ENCODE data around the gene TCP10L. TPM values are rescaled to one million over a fixed set of nuclear protein-coding genes. Genes with fewer than 3 reads are reported as not detected.
"Not testable (repeated sequence)": the region's sequence is repeated elsewhere in the genome, so short reads cannot be mapped to it uniquely, and the experiment has no call there.

Gene TCP10L, protein sequence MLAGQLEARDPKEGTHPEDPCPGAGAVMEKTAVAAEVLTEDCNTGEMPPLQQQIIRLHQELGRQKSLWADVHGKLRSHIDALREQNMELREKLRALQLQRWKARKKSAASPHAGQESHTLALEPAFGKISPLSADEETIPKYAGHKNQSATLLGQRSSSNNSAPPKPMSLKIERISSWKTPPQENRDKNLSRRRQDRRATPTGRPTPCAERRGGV
- total RNA-seq: 2.0 TPM

DNA sequence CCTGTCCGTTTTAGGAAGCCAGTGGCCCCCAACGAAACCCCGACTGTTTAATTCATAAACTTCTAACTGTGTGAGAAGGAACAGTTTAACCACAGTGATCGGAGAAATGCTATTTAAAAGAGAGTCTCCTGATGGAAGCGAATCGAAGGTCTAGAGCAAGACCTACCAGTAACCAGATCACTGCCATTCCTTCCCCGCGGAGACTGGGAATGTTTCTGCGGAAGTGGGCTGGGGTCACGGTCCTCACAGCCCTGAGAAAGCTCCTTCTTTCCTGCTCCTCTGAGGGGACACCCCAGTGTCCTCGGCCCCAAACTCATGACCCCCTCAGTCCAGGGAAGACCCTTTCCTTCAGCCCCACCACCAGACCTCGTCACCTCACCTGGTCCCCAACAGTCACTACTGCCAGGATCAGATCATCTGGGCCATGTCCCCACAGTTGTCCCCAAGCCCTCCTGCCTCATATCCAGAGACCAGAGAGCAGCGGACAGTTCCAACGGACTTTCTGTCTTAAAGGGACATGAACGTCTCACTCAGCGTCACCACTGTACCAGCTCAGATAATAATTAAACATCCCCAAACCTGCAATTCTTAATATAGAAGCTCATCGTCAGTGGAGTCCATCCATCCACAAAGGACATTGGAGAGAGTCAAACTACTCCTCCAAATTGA is at the start of gene TCP10L:
TSS of gene TCP10L (minus strand) at position 482 of the 669 bp plus-strand sequence. CDS start 1,219 bp downstream, outside the sequence.
- DNase-seq (ENCODE audit: low spot score in 2 of 2): no peak
- no peak for FAIRE-seq

DNA sequence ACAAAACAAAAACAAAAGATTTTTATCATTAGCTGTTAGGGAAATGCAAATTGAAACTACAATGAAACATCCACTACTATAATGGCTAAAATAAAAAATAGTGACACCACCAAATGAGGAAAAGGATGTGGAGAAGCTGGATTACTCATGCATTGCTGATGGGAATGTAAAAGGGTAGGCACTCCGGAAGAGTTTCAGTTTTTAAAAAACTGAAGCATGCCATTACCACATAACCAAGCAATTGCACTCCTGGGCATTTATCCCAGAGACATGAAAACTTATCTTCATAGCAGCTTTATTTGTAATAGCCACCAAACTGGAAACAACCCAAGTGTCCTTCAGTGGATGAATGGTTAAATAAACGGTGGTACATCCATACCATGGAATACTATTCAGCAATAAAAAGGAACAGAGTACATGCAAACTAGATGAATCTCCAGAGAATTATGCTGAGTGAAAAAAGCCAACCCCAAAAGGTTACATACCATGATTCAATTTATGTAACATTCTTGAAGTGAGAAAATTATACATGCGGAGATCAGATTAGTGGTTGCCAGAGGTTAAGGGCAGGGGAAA is 41.4 kb upstream of the TCP10L start:
- no peak for FAIRE-seq
- no peak for DNase-seq (ENCODE audit: low spot score in 2 of 2)

DNA sequence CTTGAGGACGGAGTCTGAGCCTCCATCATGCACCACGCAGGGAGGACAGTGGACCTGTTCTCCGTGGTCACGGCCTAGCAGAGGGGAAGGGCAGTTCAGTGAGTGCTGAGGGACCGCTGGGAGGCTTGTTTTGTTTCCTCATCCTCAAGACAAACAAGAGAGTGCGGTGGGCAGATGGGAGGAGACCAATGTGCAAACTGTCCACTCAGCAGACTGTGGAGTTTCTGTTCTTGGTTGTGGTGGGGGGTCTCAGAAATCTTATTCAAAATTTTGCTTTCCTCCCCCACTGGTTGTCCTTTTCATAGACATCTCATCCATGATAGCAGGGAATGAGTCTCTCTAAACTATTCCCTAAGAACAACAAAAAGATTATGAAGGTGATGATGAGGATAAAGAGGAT is 32.9 kb upstream of the TCP10L start:
- FAIRE-seq; DNase-seq (ENCODE audit: low spot score in 2 of 2): not testable (repeated sequence)

DNA sequence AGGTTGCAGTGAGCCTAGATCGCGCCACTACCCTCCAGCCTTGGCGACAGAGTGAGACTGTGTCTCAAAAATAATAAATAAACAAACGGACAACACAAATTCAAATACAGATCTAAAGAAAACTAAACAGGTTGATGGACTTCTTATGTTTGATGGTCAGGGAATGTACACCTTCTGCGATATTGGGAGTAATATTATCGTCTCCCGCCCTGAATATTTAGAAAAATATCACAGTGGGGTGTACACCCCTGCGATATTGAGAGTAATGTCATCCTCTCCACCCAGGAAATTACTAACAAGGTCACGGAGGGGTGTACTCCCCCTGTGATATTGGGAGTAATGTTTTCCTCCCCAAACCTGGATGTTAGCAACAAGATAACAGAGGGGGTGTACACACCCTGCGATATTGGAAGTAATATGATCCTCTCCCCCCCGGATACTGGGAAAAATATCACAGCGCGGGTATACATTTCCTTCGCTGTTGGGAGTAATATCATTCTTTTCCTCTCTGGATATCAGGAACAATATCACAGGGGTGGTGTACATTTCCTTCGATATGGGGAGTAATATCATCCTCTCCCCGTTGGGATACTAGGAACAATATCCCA is 28.2 kb upstream of the TCP10L start:
- DNase-seq (ENCODE audit: low spot score in 2 of 2): no peak
- FAIRE-seq: no peak

DNA sequence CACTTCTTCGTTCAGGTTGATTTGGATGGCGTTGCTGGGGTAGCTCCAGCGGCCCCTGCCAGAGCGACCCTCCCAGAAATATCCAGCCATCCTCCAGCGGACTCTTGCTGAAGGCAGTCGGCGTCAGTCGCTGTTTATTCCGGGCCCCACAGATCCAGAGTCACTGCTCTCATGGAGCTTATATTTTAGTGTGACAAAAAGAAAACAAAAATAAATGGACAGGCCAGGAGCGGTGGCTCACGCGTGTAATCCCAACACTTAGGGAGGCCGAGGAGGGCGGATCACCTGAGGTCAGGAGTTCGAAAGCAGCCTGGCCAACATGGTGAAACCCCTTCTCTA is 27.6 kb upstream of the TCP10L start:
- DNase-seq (ENCODE audit: low spot score in 2 of 2): no peak
- FAIRE-seq: no peak

DNA sequence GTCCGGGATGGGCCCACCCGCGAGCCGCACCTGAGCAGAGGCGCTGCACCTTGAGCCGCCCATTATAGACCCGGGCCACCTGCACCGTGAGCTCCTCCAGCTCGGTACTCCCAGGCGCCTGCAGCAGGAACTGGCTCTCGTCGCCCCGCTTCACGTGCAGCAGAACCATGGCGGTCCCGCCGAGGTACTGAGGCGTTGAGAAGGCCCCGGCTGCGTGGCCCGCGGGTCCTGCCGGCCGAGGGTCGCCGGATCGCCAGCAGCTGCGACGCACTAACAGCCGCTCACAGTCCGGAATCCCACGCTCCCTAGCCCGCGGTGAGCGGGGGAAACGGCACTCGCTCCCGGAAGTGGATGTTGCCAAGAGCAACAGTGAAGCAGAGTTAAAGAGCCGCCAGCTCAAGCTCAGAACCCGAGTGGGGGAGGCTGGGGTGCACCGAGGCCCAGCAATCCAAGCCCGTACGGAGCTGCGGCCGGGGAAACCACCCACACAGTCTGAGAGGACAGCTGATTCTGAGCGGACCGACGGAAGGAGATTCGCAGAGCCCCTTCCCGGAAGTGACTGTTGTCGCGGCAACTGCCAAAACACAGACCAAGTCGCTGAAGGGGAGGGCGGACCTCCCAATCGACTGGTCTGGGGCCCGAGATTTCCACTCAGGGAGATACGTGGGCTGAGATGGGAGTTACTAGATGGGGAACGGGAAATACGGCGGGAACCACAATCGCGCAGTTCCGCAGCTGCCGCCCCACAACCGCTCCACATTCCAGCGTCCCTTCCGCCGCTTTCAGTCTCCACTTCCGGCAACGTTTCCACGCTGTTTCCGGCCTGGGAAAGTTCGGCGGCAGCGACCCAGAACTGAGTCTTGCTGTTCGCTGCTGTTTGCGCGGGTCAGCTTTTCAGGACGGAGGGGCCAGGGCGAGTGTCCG is 27.0 kb upstream of the TCP10L start, which contains the start of gene CFAP298:
TSS of gene CFAP298 (minus strand) at position 303 of the 924 bp plus-strand sequence. CDS start at position 169, 134 bp downstream.
- DNase-seq (ENCODE audit: low spot score in 2 of 2) (peak; percentile 79 to 84), FAIRE-seq (no peak)

DNA sequence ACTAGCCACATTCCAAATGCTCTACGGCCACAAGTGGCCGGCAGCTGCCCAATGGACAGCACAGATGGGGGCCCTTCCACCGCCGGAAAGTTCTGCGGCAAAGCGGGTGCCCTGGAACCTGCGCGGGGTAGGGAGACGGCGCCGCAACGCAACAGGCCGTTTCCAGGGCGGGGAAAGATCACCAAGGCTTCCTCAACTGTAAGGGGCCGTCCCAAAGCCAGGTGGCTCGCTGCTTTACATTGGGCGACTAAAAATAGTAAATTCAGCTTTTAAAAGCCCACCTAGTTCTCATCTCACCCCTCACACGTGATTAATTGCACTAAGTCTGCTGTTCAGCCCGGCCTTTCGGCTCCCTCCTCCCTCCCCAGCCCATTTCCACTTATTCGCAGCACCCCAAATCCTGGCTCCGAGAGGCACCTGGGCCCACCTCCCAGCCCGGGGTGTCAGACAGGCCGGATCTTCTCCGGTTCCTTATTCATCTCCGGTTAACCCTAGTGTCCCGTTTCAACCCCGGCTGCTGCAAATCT is 26.2 kb upstream of the TCP10L start:
- FAIRE-seq (no peak), DNase-seq (ENCODE audit: low spot score in 2 of 2) (no peak)

DNA sequence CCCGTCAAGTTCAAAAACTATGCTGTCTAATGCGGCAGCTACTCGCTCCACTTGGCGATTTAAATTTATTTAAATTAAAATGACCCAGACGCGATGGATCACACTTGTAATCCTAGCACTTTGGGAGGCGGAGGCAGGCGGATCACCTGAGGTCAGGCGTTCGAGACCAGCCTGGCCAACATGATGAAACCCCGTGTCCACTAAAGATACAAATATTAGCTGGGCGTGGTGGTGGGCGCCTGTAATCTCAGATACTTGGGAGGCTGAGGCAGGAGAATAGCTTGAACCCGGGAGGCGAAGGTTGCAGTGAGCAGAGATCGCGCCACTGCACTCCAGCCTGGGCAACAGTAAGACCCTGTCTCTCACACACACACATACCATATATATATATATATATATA is 25.6 kb upstream of the TCP10L start:
- not testable (repeated sequence) for DNase-seq (ENCODE audit: low spot score in 2 of 2); FAIRE-seq

DNA sequence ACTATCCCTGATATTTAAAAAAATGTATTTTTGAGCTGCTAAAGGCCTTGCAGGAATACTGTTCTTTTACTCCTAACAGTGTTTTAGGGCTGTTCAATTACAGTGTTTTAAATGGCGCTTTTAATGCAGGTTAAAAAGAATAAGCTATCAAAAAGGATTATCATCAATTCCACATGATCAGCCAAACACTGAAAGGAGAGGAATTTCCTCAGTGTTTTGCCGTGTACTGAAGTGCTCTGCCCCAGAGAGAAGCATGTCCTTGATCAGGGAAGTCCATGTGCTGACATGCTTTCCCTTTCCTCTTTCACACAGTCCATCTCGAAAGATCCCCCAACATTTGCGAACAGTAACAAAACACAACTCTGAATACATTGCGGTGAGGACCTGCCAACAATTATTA is 23.5 kb upstream of the TCP10L start:
- DNase-seq (ENCODE audit: low spot score in 2 of 2) (no peak), FAIRE-seq (no peak)

DNA sequence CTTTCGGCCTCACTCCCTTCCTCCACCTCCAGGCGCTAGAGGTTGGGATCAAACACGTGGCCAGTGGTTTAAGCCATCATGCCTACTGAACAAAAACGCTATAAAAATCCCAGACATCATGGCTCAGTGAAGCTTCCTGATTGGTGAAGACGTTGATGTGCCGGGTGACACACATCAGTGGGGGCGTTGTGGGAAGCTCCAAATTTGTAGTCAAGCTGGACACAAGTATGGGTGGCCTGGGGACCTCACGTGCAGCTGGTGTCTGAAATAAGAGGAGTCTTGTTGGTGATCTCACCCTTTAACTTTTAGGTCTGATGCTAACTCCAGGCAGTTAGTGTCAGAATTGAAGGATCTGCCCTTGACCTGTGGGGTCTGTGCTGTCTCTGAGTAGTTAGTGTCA is 20.1 kb upstream of the TCP10L start:
- DNase-seq (ENCODE audit: low spot score in 2 of 2): no peak
- no peak for FAIRE-seq

DNA sequence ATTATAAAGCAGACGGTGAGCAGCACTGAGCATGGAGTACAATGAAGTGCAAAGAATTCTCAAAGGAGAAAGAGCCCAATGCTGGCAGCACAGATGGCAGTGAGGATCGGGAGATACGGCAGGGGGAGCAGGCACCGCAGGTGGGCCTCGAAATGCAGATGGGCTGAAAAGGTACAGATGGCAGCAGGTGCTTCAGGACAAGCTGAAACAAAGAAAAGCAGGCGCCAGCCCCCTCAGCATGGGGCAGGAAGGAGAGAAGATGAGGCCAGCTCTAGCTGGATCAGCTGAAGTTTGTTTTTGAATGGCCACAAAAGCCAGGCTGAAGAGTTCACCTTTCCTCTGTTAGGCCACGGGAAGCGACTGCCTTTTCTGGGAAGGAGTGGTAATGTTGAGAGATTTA is 19.1 kb upstream of the TCP10L start:
- FAIRE-seq (no peak), DNase-seq (ENCODE audit: low spot score in 2 of 2) (no peak)

DNA sequence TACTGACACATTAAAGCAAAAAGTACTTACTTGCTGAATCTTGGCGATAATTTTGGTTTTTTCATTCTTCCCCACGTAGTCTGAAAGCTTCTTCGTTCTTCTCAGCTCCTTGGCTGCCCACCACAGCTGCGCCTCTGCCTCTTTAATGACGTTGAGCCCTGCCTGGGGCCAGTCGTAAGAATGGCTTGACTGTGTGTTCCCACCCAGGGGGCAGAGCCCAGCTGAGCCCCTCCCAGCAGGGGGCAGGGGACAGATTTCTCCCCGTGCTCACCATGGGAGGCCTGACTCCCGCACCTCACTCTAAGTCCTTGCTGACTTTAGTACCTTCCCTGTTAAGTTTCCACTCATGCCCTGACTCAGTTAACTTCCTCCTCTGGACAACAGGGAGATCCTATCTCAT is 17.8 kb upstream of the TCP10L start:
- FAIRE-seq (no peak), DNase-seq (ENCODE audit: low spot score in 2 of 2) (no peak)

DNA sequence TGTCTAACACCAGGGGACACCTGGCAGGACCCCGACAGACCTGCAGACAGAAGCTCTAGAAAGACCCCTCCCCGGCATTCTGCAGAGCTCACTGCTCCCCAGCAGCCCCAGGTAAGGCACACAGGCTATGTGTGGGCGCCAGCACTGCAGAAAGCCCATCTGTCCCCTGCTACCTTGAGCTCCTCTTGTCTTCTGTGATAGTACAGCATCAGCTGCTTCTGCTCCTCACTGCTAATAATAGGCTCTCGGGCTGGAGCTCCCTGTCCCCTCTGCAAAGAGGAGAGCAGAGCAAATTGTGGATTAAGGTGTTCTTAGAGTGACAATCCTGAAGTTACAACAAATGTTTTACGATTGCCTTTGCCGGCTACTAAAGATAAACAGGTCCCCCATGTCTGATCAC is 16.8 kb upstream of the TCP10L start:
- no peak for FAIRE-seq

DNA sequence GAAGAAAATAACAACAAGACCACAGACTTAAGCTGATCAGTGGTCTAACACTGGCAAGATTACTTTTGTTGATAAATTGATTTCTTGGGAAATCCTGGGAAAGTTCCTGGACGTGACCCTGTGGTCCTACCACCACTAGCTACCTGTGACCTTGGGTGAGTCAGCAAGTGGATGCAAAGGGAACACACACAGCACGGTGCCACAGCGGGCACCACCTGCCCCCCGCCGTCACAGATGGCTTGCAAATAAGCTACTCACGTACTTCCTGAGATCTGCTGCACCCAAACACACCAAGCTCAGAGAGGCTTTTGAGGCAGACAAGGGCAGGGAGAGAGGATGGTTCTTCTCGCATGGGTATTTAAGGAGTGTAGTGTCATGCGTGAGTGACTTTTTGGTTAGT is 14.2 kb upstream of the TCP10L start:
- FAIRE-seq: no peak

More for the DNA sequence above, 16.8 kb upstream of the TCP10L start:
- no peak for DNase-seq (ENCODE audit: low spot score in 2 of 2)

DNA sequence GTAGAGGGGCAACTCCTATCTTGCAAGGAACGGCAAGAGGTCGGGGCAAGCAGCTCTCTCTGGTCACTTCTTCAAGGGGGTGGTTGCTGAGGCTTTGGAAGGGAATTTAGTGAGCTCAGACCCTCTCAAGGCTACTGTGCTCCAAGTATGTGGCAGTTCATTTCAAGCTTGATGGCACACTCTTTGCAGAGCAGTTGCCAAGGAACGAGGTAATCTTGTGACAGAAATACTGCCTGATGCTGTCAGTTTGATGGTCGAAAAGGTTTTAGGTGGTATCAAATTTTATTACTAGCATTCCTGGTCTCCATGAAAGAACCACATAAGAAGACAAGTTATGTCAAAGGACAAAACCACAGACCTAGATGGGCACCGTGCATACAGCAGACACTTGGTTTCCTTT is 13.8 kb upstream of the TCP10L start:
- DNase-seq (ENCODE audit: low spot score in 2 of 2) (no peak), FAIRE-seq (no peak)

More for the DNA sequence above, 14.2 kb upstream of the TCP10L start:
- DNase-seq (ENCODE audit: low spot score in 2 of 2): no peak

DNA sequence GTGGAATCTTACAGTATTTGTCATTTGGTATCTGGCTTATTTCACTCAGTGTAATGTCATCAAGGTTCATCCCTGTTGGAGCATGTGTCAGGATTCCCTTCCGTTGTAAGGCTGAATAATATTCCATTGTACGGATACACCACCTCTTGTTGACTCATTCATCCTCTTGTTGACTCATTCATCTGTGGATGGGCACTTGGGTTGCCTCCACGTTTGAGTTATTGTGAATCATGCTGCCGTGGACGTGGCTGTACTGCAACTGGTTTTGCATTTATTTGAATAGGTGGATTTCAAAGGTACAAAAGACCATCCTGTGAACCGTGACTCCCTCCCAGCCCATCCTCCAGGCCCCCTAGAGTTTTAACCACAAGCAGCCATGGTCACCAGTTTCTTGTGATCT is 11.9 kb upstream of the TCP10L start:
- DNase-seq (ENCODE audit: low spot score in 2 of 2) (no peak), FAIRE-seq (no peak)

DNA sequence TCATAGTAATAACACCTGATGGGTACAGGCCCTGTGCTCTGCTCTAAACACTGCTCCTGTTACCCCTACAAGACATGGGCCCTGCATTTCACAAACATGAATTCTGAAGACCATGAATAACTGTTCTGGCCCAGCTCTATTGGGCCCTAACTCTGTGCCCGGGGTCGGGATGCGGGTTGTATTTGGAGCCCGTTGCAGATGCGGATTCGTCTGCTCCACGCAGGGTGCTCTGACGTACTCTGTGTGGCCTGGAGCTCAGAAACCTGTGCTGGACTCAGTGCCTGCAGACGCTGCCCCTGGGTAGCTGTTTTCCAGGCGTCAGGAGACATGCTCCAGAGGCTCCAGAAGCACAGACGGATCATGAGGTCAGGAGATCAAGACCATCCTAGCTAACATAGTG is 10.1 kb upstream of the TCP10L start:
- FAIRE-seq (no peak), DNase-seq (ENCODE audit: low spot score in 2 of 2) (no peak)

DNA sequence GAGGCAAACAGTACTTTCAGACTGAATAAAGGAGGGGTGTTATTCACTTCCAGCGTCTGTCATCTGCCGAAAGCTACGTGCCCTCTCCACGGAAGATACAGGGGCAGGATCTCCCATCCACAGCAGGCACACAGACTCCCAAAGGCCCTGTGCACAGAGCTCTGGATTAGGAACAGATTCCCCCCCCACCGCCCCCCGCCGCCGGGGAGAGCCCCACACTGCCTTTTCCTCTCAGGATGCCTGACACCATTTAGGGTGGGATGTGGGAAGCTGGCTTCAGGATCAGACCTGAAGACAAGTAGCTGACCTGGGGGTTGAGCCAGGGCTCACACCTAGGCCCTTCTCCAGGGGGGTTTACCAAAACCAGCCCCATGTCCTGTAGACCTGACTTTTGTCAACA is 8.4 kb upstream of the TCP10L start:
- DNase-seq (ENCODE audit: low spot score in 2 of 2): no peak
- no peak for FAIRE-seq

DNA sequence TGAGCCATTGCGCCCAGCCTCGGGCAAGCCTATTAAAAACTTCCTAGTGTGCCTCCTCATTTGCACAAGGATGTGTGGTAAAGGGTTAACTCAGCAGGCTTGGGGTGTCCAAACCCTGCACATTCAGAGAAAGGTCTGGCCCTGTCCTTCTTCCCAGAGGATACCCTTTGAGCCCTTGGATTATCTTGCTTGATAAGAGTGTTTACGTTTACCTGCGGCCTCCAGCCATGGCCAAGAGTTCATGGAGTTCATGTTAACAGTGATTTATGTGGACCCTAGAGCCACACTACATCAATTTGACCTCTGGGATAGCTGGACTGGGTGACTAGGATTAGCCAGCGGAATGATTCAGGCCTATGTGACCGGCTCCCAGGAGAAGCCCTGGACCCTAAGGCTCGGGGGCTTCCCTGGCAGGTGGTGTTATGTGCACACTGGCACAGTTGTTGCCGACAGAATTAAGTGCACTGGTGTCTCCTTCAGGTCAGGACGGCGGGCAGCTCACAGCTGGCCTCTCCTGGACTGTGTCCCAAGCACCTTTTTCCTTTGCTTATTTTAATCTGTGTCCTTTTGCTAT is 7.7 kb upstream of the TCP10L start:
- DNase-seq (ENCODE audit: low spot score in 2 of 2): no peak
- no peak for FAIRE-seq

DNA sequence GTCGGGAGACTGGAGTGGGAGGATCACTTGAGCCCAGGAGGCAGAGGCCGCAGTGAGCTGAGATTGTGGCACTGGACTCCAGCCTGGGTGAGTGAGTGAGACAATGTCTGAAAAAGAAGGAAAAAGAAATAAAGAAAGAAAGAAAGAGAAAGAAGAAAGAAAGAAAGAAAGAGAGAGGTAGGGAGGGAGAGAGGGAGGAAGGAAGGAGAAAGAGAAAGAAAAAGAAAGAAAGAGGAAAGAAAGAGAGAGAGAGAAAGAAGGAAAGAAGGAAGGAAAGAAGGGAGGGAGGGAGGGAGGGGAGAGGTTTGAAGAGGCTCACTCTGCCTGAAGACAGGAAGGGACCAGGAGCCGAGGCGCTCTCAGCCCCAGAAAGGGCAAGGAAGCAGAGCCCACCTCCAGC is 4.8 kb upstream of the TCP10L start:
- no peak for FAIRE-seq
- DNase-seq (ENCODE audit: low spot score in 2 of 2): no peak
